NCI-H774 (cell line): ENCODE measurements around the gene ISG20L2.

ENCODE experiments used
- DNase-seq: peaks from one replicate; lab custom pipeline; 2025; lab: John Stamatoyannopoulos, UW

The ISG20L2 gene

GRCh38 chr1:156754219-156754618 is 25.7 kb upstream of the ISG20L2 start:
- DNase-seq = no peak

DNA sequence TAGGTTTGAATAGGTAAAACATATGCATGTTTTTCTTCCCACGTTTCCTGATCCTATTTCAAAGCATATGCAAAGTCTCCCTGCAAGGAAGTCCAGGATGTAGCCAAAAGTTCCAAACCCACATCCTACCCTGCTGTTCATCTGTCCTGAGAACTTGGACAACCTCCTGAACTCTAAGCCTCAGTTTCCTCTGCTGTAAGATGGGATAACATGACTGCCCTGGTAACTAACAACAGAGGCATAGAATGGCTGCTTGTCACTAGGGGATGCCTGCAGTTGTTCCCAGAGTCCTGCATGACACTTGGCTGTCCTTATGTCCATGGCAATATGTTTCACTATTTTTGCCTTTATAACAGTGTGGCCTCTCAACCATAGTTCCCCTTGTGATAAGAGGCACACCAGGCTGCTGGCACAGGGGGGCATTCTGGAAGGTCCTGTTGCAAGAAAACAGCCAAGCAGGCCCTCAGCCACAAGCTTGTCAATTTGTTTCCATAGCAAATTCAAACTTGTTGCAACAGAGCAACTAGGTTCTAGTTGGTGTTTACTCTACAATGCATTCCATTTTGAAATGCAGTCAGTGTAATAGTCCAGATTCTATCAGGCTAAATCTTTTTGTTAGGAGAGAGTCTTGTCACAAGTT is 24.4 kb upstream of the ISG20L2 start:
- DNase-seq = no peak

DNA sequence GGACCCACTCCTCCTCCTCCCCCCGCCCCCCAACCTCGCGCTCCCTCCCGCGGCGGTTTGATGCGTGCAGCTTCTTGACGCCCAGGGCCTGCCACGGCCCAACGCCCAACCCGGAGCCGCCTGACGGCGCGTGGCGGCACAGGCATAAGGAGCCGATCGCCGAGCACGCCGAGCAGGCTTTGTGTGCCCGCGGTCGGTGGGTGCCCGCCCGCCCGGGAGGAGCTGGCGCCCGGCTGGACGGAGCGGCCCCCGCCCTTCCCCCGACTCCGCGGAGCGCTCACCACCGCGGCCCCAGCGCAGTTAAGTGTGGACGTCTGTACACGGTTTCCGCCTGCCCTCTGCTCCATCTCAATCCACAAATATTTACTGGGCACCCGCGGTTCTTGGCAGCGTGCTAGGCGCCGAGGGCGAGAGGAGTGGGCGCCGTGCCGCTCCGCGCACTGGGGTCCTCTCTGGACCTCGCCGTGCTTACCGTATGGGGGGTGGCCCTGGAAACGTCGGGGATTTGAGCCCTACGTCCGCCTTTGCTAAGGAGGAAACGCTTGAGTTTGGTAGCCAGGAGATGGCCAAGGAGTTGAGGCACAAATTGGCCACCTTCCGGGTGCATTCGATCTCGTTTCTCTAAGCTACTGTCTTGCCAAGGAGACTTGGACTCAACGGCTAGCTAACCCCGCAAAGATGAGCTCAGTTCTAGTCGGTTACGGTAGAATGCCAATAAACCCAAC is 23.4 kb upstream of the ISG20L2 start:
- DNase-seq = peak; percentile 94

- DNase-seq = no peak
These were observed 22.8 kb upstream of the ISG20L2 start, which contains the start of gene HDGF for GRCh38 chr1:156751451-156751756. Gene HDGF (minus strand): TSS chr1:156751675. CDS start chr1:156751429, 246 bp downstream.

- peak; percentile 63 for DNase-seq
These were observed 22.3 kb upstream of the ISG20L2 start for GRCh38 chr1:156750711-156751450.

DNA sequence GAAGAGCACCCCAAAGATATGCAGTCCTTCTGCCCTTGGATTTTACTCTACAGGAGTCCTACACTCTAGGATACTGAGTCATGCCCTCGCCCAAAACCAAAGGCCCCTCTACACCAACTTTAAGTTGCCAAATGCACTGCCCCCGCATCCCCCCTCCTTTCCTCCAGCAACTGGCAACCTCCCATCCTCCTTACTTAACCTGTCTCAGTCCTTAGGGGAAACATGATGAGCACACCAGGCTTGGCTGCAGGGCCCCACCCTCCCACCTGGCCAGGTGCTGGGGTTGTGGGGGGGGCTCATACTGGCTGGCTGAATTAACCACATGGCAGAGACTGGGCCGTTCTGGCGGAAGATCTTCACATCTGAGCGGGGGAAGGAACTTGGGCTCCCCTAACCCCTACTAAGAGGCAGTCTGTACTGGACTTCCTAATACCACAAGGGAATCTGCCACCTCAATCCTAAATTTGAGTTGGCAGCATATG is 21.7 kb upstream of the ISG20L2 start:
- DNase-seq = peak; percentile 51

DNA sequence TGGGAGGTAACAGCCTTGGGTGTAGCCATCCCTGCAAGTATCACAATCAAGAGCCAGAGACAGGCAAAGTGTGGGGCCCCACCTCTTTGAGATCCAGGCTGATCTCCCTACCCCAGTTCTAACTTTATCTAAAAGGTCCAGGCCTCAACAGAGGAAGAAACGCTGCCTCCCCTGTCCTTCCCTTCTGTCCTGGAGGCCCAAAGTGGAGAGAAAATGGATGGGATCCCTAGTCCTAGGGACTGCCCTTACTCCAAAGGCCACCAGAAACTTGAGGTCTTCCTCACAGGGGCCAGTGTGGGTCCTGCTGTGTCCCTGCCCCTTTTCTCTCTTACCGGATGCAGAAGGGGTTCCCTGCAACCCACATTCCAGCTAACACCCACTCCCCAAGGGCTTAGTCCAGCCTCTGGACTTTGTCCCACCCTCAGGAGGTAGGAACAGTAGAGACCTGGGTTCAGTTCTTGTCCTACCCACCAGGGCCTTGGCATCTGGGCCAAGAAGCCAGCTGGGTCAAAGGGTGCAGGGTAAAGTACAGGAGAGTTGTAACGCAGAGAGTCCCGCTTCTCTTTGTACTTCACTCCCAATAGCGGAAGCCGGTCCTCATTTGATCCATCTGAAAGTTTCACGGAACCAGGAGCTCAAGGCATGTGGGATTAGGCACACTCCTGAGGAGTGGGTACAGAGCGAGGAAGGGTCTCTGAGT is 21.0 kb upstream of the ISG20L2 start:
- no peak for DNase-seq

GRCh38 chr1:156748670-156749418 is 20.3 kb upstream of the ISG20L2 start:
- DNase-seq = no peak

GRCh38 chr1:156747742-156748669 is 19.4 kb upstream of the ISG20L2 start:
- no peak for DNase-seq

DNA sequence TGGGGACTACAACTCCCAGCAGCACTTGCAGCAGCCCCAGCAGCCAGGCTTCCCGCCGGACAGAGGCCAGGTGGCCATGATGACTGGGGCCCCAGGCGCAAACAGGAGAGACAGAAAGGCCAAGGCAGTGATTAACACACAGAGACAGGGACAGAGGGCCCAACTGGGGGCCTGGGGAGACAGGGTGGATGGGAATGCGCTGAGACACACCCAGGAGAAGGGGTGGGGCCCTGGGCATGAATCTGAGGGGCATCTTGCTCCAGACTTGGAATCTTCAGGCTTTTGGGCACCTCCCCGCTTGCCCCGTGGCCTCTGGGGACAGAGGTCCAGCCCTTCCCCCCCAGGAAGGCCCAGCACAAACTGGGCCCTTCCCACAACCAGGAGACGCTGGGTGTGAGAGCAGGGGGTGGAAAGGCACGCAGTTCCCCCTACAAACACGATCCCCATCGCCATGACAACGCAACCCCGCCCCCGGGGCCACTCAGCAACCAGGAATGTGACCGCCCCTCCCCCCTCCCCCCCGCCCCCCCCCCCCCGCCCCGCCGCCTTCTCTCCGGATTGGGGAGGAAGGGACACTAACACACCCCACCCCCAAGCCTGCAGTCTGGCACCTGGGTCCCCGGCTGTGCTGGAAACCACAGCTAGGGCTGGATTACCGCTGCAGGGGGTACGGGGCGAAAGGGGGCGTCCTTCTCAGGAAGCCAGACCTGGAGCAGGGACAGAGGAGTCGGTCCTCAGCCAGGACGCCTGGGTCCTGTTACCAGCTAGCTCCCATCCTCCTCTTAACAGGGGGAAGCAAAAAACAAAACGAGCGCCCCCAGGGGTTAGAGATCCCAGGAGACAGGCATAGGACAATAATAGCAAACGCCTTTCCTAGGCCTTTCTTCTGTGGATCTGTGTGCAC is 18.4 kb upstream of the ISG20L2 start:
- peak; percentile 83 for DNase-seq

- no peak for DNase-seq
These were observed 17.8 kb upstream of the ISG20L2 start for GRCh38 chr1:156746406-156746727.

DNA sequence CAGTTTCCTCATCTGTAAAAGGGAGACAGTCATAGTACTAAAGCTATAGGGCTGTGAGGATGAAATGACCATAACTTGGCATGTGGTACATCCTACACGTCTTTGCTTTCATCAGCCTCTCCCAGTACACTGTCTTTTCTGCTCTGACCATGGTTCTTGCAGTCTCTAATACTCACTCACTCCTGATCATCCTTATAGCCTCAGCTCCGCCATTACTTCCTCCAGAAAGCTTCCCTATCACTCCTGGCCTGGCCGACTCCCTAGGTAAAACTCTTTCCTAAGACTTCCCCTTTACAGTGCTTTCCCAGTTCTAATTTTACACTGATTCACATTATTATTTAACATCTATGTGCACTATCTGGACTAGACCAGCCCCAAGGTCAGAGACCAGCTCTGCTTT is 17.3 kb upstream of the ISG20L2 start:
- no peak for DNase-seq

- DNase-seq = no peak
These were observed 16.3 kb upstream of the ISG20L2 start for GRCh38 chr1:156744786-156745419.

- no peak for DNase-seq
These were observed 15.8 kb upstream of the ISG20L2 start for GRCh38 chr1:156744344-156744743.

DNA sequence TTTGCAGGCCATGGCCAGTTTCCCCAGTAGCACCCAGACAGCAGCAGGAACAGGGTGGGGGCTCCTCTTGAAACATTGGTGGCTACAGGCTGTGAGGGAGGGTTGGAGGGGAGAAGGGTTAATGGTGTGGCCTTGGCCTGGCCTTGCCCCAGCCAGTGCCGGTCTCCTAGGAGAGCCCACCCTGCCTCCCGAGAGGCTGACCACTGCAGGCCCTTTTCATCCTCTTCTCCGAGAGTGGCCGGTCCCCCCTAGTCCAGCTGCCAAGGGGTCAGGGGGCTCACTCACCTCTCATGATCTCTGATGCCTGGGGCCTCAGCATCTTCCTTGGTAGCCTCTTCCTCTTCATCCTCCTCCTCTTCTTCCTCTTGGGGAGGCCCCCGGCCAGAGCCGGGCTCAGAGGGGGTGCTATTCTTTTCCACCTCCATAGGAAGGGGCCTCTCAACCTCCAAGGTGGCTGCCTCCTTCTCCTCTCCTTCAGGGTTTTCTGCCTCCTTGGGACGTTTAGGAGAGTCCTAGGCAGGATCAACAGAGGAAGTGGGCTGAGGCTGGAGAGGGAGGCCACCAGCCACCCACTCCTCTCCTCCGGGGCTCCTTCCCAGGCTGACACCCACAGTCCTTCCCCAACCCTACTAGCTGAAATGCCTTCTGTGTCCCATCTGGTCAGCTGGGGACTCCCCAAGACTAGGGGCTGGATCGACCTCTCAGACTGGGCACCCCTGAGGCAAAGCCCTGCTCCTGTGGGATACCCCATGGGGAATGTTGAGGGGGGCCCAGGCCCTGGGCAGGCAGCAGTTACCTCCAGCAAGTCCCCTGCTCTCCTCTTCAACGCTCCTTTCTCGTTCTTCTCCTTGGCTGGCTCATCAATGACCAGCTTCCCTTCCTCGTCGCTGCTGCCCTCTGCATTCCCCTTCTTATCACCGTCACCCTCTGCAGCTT is 15.1 kb upstream of the ISG20L2 start:
- no peak for DNase-seq

- no peak for DNase-seq
These were observed 14.2 kb upstream of the ISG20L2 start for GRCh38 chr1:156742801-156743200.

DNA sequence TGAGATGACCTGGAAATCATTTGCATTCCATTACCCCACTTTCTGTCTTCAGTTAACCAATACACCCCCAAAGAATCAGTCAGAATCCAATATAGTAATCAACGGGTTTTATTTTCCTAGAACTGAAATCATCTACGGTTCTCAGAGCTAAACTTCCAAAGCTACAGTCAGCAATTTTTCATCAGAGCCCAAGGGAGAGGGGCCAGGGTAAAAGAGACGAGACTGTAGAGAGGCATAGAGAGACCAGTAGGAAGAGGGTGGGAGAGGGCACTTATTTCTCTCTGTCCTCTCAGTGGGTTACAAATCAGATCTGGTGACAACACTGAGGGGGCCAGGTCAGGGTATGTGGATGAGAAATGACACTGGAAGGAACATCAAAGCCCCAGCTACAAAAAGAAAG is 13.5 kb upstream of the ISG20L2 start:
- no peak for DNase-seq

DNA sequence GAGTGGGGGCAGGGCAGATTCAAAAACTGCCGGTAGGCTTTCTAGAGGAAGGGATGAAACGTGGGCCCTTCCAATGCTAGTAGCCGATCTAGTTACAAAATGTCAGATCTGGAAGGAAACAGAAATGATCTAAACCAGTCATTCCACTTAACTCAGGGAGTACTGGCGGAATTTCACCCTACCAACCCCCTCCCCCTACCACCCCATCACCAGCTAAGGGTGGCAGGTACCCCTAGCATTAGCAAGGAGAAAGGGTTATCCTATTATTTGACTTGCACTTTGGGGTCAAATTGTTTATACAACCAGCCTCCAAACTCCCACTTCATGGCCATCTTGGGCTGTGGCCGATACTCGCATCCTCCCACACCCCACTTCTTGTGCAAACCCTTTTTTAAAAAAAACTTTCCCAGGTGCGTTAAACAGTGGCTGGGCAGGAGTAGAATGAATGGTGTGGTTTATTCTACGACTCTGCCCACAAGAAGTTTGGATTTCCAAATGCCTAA is 13.0 kb upstream of the ISG20L2 start:
- DNase-seq = peak; percentile 23
